A549 (cell line): ENCODE results near the gene FBXO21. TPM values are rescaled to one million over a fixed set of nuclear protein-coding genes. Genes with fewer than 3 reads are reported as not detected.

Experiments
- polyA plus RNA-seq, 4 experiments: library from polyadenylated mRNA; depleted of rRNA in 3 of 4; stranded (reverse); fragments of >200 nt; fragmentation: RNase III in 1 of 4; extraction: RNeasy Plus Mini Kit Qiagen cat#74134 plus additional on column Dnase treatment in 1 of 4; gene quantifications; 2 replicates in 3 of 4; 3 replicates in 1 of 4; pipeline ENCODE4 v1.2.3, GENCODE V29; 2011 to 2017

FBXO21 gene
- polyA plus RNA-seq, 2 of the 4 experiments (the other 2 are of a cell fraction) = 33.2 to 62.4 TPM

Other genes starting within 250 kb of the FBXO21 start
- gene TESC, start 91.1 kb downstream of the FBXO21 start, polyA plus RNA-seq (2011; rRNA removed) = 94.2 and 97.8 TPM in 2 replicates
- 93.4 to 104 TPM (median 97.5 TPM) in 3 replicates for gene TESC, start 91.1 kb downstream of the FBXO21 start, polyA plus RNA-seq (2017; fragmentation: RNase III; extraction: RNeasy Plus Mini Kit Qiagen cat#74134 plus additional on column Dnase treatment)
- 0.39 and 0.62 TPM in 2 replicates for gene NOS1, start 171.2 kb upstream of the FBXO21 start, polyA plus RNA-seq (2011; rRNA removed)
- gene NOS1, start 171.2 kb upstream of the FBXO21 start, polyA plus RNA-seq (2017; fragmentation: RNase III; extraction: RNeasy Plus Mini Kit Qiagen cat#74134 plus additional on column Dnase treatment) = 0.10 to 0.16 TPM (median 0.12 TPM) in 3 replicates